ENCODE measurements around the gene TBCC.

TBCC gene

DNA sequence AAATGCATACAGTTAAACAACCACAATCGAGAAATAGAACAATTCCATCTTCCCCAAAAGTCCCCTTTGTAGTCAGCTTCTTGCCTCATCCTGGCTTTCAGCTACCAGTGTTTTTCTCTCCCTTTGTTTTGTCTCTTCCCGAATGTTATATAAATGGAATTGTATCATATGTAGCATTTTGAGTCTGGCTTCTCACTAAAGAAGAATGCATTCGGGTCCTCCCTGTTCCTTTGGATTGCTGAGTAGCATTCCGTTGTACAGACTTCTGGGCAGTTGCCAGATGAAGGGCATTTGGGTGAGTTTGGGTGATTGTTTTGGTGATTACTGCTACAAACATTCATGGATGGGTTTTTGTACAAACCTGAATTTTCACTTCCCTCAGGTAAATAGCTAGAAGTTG is 51.3 kb downstream of the TBCC start:
- no peak for DNase-seq (ENCODE audit: low read depth)

Measured in stimulated activated CD8-positive, alpha-beta memory T cell treated with anti-CD3 and anti-CD28 coated beads, Interleukin-15, amount 100 ng/mL, for 1 hour (primary cell).